Lung (tissue), 12 donors: Measurements from ENCODE around the gene OR2L5. TPM values are rescaled to one million over a fixed set of nuclear protein-coding genes. Genes with fewer than 3 reads are reported as not detected.

ENCODE experiments used
- ATAC-seq: fragments of 200-7000 bp; cut with Tn5 transposase; one replicate; pipeline ENCODE4 v1.9.1; 2020; ENCODE audit warnings: moderate number of reproducible peaks; ENCODE audit not compliant: insufficient read depth, low FRiP score
- DNase-seq, 3 donors: peaks; one replicate each; pipeline ENCODE4 v3.0.0-alpha.2; 2013 to 2017
- H3K27ac ChIP-seq, 2 donors: one replicate each; pipeline ENCODE4 v1.5.1; 2013; ENCODE audit warnings: mild to moderate bottlenecking in 2 of 2, moderate library complexity in 2 of 2, control low read depth in 1 of 2, inconsistent platforms in 1 of 2, low read depth in 1 of 2, low read length in 1 of 2
- H3K27me3 ChIP-seq, 3 donors: one replicate each; pipeline ENCODE4 v1.5.1; 2013; ENCODE audit warnings: low read length in 2 of 3; ENCODE audit not compliant: control insufficient read depth in 3 of 3, insufficient read depth in 3 of 3
- H3K36me3 ChIP-seq, 4 donors: one replicate each; pipeline ENCODE4 v1.5.1; 2013; ENCODE audit warnings: low read length in 4 of 4, mild to moderate bottlenecking in 1 of 4, moderate library complexity in 1 of 4; ENCODE audit not compliant: control insufficient read depth in 4 of 4, insufficient read depth in 4 of 4
- H3K4me1 ChIP-seq, 5 donors: one replicate each; pipeline ENCODE4 v1.5.1; 2013; ENCODE audit warnings: low read length in 5 of 5, mild to moderate bottlenecking in 2 of 5, moderate library complexity in 1 of 5; ENCODE audit not compliant: control insufficient read depth in 5 of 5, insufficient read depth in 5 of 5
- H3K4me3 ChIP-seq: one replicate; pipeline ENCODE4 v1.5.1; 2013; ENCODE audit warnings: mild to moderate bottlenecking, control low read depth, moderate library complexity
- H3K9ac ChIP-seq, 2 donors: one replicate each; pipeline ENCODE4 v1.5.1; 2013; ENCODE audit warnings: low read length in 2 of 2, control low read depth in 1 of 2; ENCODE audit not compliant: insufficient read depth in 1 of 2
- H3K9me3 ChIP-seq, 4 donors: one replicate each; pipeline ENCODE4 v1.5.1; 2013; ENCODE audit warnings: low read length in 3 of 4, mild to moderate bottlenecking in 1 of 4, moderate library complexity in 1 of 4; ENCODE audit not compliant: control insufficient read depth in 4 of 4, insufficient read depth in 3 of 4
- CTCF ChIP-seq: IDR thresholded peaks from 2 replicates; pipeline ENCODE4 v1.5.1; 2012; ENCODE audit warnings: mild to moderate bottlenecking; ENCODE audit errors: control extremely low read depth, extremely low read depth
- WGBS, 2 donors: extraction: QIAGEN DNeasy Blood & Tissue Kit; methylation state at CpG; one replicate each; pipeline ENCODE4 v1.1.7; 2013; 5-methylcytosine and 5-hydroxymethylcytosine counted together
- polyA plus RNA-seq, 2 donors: library from polyadenylated mRNA; stranded (reverse); fragments of 200-250 nt; gene quantifications; one replicate each; pipeline ENCODE4 v1.2.1, GENCODE V29; 2013
- total RNA-seq, 2 donors: library from RNA; depleted of rRNA in 1 of 2; stranded (reverse); fragments of >200 nt in 1 of 2; gene quantifications; one replicate each; pipeline ENCODE4 v1.2.1, GENCODE V29; 2014 to 2021
- donor health status: control.
- donor health status: control.
- donor health status: Bipolar disorder and iron deficiency.
- donor health status: healthy.
- donor health status: DM: yes; HTN: yes; CAD: no.

OR2L5 gene
- total and polyA plus RNA-seq, 4 donors: not detected

- TF ChIP-seq CTCF: no peak
- no peak overlapping the region for H3K4me3 ChIP-seq
- H3K36me3 ChIP-seq: no peaks in the 10 kb centered on the region
- ATAC-seq (no peak), DNase-seq (no peak)
- no peaks in the 10 kb centered on the region for H3K27me3 ChIP-seq
- H3K9me3 ChIP-seq: peaks cover 0 to 14% (median 0%) of the 10 kb centered on the region in 4 donors
- H3K27ac ChIP-seq: no peak overlapping the region
- H3K9ac ChIP-seq: no peak overlapping the region
- H3K4me1 ChIP-seq: no peaks in the 10 kb centered on the region
- 15 to 25% methylated on average over 2 of the region's 2 CpGs for WGBS, 2 donors
Measured at GRCh38 chr1:247992986-247993385, 20.5 kb upstream of the OR2L5 start.

- no peaks in the 10 kb centered on the region for H3K27me3 ChIP-seq
- TF ChIP-seq CTCF: no peak
- DNase-seq (no peak), ATAC-seq (no peak)
- H3K9ac ChIP-seq: no peak overlapping the region
- no peak overlapping the region for H3K4me3 ChIP-seq
- 57 to 82% methylated on average over 2 of the region's 2 CpGs for WGBS, 2 donors
- peaks cover 0 to under 1% (median 0%) of the 10 kb centered on the region in 4 donors for H3K9me3 ChIP-seq
- H3K36me3 ChIP-seq: no peaks in the 10 kb centered on the region
- H3K4me1 ChIP-seq: no peaks in the 10 kb centered on the region
- no peak overlapping the region for H3K27ac ChIP-seq
Measured at GRCh38 chr1:247998811-247999210, 14.6 kb upstream of the OR2L5 start.

- H3K36me3 ChIP-seq: no peaks in the 10 kb centered on the region
- DNase-seq (no peak), ATAC-seq (no peak)
- no peaks in the 10 kb centered on the region for H3K27me3 ChIP-seq
- no peak for TF ChIP-seq CTCF
- H3K9me3 ChIP-seq: no peaks in the 10 kb centered on the region
- no peak overlapping the region for H3K4me3 ChIP-seq
- WGBS, 2 donors: 92 to 98% methylated on average over 1 of the region's 1 CpG
- no peak overlapping the region for H3K9ac ChIP-seq
- no peak overlapping the region for H3K27ac ChIP-seq
- no peaks in the 10 kb centered on the region for H3K4me1 ChIP-seq
Measured at GRCh38 chr1:248000169-248000568, 13.3 kb upstream of the OR2L5 start.

- H3K36me3 ChIP-seq: no peaks in the 10 kb centered on the region
- no peak for TF ChIP-seq CTCF
- WGBS, 2 donors: 52 to 70% methylated on average over 1 of the region's 1 CpG
- no peak overlapping the region for H3K4me3 ChIP-seq
- H3K4me1 ChIP-seq: no peaks in the 10 kb centered on the region
- no peak for ATAC-seq
- H3K27ac ChIP-seq: no peak overlapping the region
- no peaks in the 10 kb centered on the region for H3K27me3 ChIP-seq
- DNase-seq: no peak
- H3K9me3 ChIP-seq: peaks cover 0 to 10% (median 8%) of the 10 kb centered on the region in 4 donors
- no peak overlapping the region for H3K9ac ChIP-seq
Measured at GRCh38 chr1:248007778-248008177, 5.7 kb upstream of the OR2L5 start.
